Suprapubic skin (tissue), 4 donors: ENCODE data around the gene SLC9C2. TPM values are rescaled to one million over a fixed set of nuclear protein-coding genes. Genes with fewer than 3 reads are reported as not detected.

Experiments used
- DNase-seq, 2 donors: peaks; one replicate each; pipeline ENCODE4 v3.0.0-alpha.2; 2019; ENCODE audit warnings: low spot score in 2 of 2
- H3K27ac ChIP-seq: fragments of 200-600 bp; sonication (generic); one replicate; pipeline ENCODE4 v1.5.1; 2019
- H3K27me3 ChIP-seq: fragments of 200-600 bp; sonication (generic); one replicate; pipeline ENCODE4 v1.5.1; 2019
- H3K36me3 ChIP-seq: fragments of 200-600 bp; sonication (generic); one replicate; pipeline ENCODE4 v1.5.1; 2019
- H3K4me1 ChIP-seq: fragments of 200-600 bp; sonication (generic); one replicate; pipeline ENCODE4 v1.5.1; 2019
- H3K4me3 ChIP-seq: fragments of 200-600 bp; sonication (generic); one replicate; pipeline ENCODE4 v1.5.1; 2019; ENCODE audit warnings: mild to moderate bottlenecking
- H3K9me3 ChIP-seq: fragments of 200-600 bp; sonication (generic); one replicate; pipeline ENCODE4 v1.5.1; 2019
- EP300 ChIP-seq: sonication (generic); formaldehyde crosslinking; IDR thresholded peaks from one replicate; pipeline ENCODE4 v1.6.1; 2017; ENCODE audit warnings: antibody characterized with exemption
- POLR2A ChIP-seq, 2 donors: fragments of 450-650 bp; IDR thresholded peaks; one replicate each; pipeline ENCODE4 v1.6.1; 2017; ENCODE audit warnings: antibody characterized with exemption in 2 of 2, mild to moderate bottlenecking in 2 of 2, moderate library complexity in 2 of 2
- POLR2AphosphoS5 ChIP-seq, 3 donors: sonication (generic); formaldehyde crosslinking; IDR thresholded peaks; one replicate each; pipeline ENCODE4 v1.6.1; 2017; ENCODE audit warnings: antibody characterized with exemption in 3 of 3
- WGBS: methylation state at CpG from one replicate; pipeline ENCODE4 v1.1.5; 2018; 5-methylcytosine and 5-hydroxymethylcytosine counted together
- total RNA-seq, 4 donors: library from RNA; depleted of rRNA; stranded (reverse); fragments of >200 nt; gene quantifications; one replicate each; pipeline ENCODE4 v1.1.0, GENCODE V29; 2016
- TF ChIP-seq, protein P1 (sequence below), 2 donors: fragments of 200-600 bp in 1 of 2; fragments of 450-650 bp in 1 of 2; sonication (generic) in 1 of 2; IDR thresholded peaks; one replicate each; pipeline ENCODE4 v1.5.1; 2016 to 2019; ENCODE audit warnings: antibody characterized with exemption in 2 of 2, mild to moderate bottlenecking in 1 of 2, moderate library complexity in 1 of 2

SLC9C2 gene
- total RNA-seq, 4 donors from 2014 or later, result not detected

DNA sequence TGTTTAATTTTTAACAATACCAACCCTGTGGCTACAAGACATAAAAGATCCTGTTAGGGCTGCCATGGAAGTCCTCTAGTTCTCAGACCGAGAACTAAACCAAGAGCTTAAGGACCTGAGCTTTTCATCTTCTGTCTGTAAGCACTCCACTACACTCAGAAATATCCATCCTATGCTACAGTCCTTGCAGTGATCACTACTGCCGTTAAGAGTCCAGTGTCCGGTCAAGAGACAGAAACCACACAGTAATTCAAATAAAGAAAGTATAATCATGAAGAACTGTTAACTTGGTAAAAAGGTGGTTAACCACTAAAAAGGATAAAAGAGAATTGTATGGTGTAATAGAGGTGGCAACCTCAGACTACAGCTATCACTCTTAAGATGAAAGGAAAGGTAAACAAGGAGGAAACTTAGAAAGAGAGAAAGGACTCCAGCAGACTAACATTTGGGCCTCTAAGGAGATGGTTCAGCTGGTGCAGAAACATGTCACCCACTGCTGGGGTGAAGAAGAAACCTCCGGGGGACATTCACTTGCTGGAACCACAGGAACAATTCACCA, 147.8 kb downstream of the SLC9C2 start:
- no peak overlapping the region for H3K4me3 ChIP-seq
- H3K4me1 ChIP-seq, result no peaks in the 10 kb centered on the region
- no peaks in the 10 kb centered on the region for H3K27me3 ChIP-seq
- TF ChIP-seq, protein P1, sequence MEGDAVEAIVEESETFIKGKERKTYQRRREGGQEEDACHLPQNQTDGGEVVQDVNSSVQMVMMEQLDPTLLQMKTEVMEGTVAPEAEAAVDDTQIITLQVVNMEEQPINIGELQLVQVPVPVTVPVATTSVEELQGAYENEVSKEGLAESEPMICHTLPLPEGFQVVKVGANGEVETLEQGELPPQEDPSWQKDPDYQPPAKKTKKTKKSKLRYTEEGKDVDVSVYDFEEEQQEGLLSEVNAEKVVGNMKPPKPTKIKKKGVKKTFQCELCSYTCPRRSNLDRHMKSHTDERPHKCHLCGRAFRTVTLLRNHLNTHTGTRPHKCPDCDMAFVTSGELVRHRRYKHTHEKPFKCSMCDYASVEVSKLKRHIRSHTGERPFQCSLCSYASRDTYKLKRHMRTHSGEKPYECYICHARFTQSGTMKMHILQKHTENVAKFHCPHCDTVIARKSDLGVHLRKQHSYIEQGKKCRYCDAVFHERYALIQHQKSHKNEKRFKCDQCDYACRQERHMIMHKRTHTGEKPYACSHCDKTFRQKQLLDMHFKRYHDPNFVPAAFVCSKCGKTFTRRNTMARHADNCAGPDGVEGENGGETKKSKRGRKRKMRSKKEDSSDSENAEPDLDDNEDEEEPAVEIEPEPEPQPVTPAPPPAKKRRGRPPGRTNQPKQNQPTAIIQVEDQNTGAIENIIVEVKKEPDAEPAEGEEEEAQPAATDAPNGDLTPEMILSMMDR (IDR thresholded peaks at IDR 0.05), result no peak
- TF ChIP-seq EP300 (no peak), POLR2A (IDR thresholded peaks at IDR 0.05) (no peak), POLR2AphosphoS5 (IDR thresholded peaks at IDR 0.05) (no peak)
- DNase-seq, result no peak
- peaks cover 4% of the 10 kb centered on the region for H3K36me3 ChIP-seq
- no peaks in the 10 kb centered on the region for H3K9me3 ChIP-seq
- H3K27ac ChIP-seq, result no peak overlapping the region
- 69% methylated on average over 4 of the region's 4 CpGs for WGBS

DNA sequence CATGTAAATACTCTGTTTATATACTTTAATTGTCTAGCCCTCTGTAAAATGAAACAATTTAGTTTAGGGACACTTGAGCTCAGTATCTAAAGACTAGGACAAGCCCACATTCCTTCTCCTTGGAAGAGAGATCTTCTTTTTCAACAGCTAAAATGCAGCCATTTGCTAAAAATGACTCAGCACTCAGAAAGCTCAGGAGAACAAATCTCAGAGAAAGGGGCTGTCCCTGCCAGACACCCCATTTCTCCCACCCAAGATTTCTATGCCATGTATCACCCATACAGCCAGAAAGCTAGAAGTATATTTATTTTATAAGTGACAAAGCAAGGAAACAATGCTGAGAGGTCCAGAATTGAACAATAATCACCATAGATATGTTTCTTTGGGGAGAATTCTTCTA, 148.9 kb downstream of the SLC9C2 start:
- H3K27me3 ChIP-seq, result no peaks in the 10 kb centered on the region
- H3K27ac ChIP-seq, result no peak overlapping the region
- DNase-seq, result no peak
- no peaks in the 10 kb centered on the region for H3K36me3 ChIP-seq
- TF ChIP-seq POLR2A (IDR thresholded peaks at IDR 0.05) (no peak), POLR2AphosphoS5 (IDR thresholded peaks at IDR 0.05) (no peak), EP300 (no peak)
- TF ChIP-seq, protein P1 (IDR thresholded peaks at IDR 0.05), result no peak
- H3K9me3 ChIP-seq, result no peaks in the 10 kb centered on the region
- H3K4me1 ChIP-seq, result no peaks in the 10 kb centered on the region
- H3K4me3 ChIP-seq, result no peak overlapping the region

DNA sequence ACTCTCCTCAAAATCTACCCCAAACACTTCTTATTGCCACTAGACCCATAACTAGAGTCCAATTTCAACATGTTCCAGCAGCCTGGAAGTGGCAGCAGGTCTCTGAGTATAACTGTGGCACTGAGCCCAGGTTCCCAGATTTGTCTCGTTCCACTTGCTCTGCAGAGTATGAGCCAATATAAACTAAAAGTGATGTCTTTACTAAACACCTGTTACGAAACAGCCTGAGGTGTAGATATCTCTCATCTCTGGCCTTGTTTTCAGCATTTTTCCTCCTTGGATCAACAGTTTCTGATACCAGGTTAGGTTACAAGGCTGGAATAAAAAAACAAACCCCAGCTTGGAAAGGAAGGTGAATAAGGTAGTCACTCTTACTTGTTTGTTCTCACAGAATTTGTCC, 150.9 kb downstream of the SLC9C2 start:
- Histone ChIP-seq H3K36me3 (no peaks in the 10 kb centered on the region), H3K27me3 (no peaks in the 10 kb centered on the region), H3K4me3 (no peak overlapping the region), H3K9me3 (no peaks in the 10 kb centered on the region), H3K27ac (no peak overlapping the region), H3K4me1 (no peaks in the 10 kb centered on the region)
- no peak for DNase-seq
- TF ChIP-seq POLR2AphosphoS5 (IDR thresholded peaks at IDR 0.05) (no peak), POLR2A (IDR thresholded peaks at IDR 0.05) (no peak)
- WGBS, result 36% methylated on average over 2 of the region's 2 CpGs

Other genes starting within 250 kb of the SLC9C2 start
- 100 to 1,000 TPM; 151 to 223 (median 190) TPM for gene PRDX6, start 125.7 kb downstream of the SLC9C2 start, total RNA-seq
- gene TEX50, start 32.3 kb upstream of the SLC9C2 start, total RNA-seq, result not detected
- not detected for gene ANKRD45, start 66.8 kb upstream of the SLC9C2 start, total RNA-seq
- 10 to 100 TPM; 26.3 to 34.2 (median 29.4) TPM for gene KLHL20, start 111.9 kb upstream of the SLC9C2 start, total RNA-seq
- 10 to 100 TPM in 1 of 4 donors, 1 to 10 TPM in 3; 7.1 to 13.7 (median 9.4) TPM for gene DARS2, start 221.6 kb upstream of the SLC9C2 start, total RNA-seq
- 1 to 10 TPM; 3.2 to 8.5 (median 5.6) TPM for gene CENPL, start 221.8 kb upstream of the SLC9C2 start, total RNA-seq